CD4-positive, alpha-beta T cell (primary cell): ENCODE data around the gene CLDN3. TPM values are rescaled to one million over a fixed set of nuclear protein-coding genes. Genes with fewer than 3 reads are reported as not detected.
A peak's percentile ranks its signal among the peaks of the same experiment; 100 is the strongest.

ENCODE experiments used
- ATAC-seq: fragments of 200-7000 bp; cut with Tn5 transposase; one replicate; pipeline ENCODE4 v1.10.0; 2022; ENCODE audit warnings: mild to moderate bottlenecking; ENCODE audit not compliant: poor library complexity
- CTCF ChIA-PET: fragments of 350-600 bp; sonication (Branson Sonifier 250); formaldehyde crosslinking; loops from one replicate; lab custom pipeline; 2021; ENCODE audit warnings: antibody characterized with exemption, inconsistent platforms; lab: Charles Lee
- POLR2A ChIA-PET: fragments of 350-600 bp; sonication (Branson Sonifier 250); formaldehyde crosslinking; loops from one replicate; lab custom pipeline; 2021; ENCODE audit warnings: antibody characterized with exemption, inconsistent platforms; lab: Charles Lee
- DNase-seq, 14 experiments: peaks; one replicate each; pipeline ENCODE4 v3.0.0-alpha.2; 2013 to 2020; ENCODE audit warnings: mixed read lengths in 2 of 14
- H3K27ac ChIP-seq, 2 donors: one replicate each; pipeline versions ENCODE4 v1.5.1 to v1.7.0; 2013; ENCODE audit warnings: low read length in 2 of 2, low read depth in 1 of 2, mild to moderate bottlenecking in 1 of 2
- H3K27me3 ChIP-seq, 2 experiments: 1 replicate in 1 of 2; 2 replicates in 1 of 2; pipeline versions ENCODE4 v1.6.1 to v1.7.0; 2013; ENCODE audit warnings: low read length in 2 of 2, control low read depth in 1 of 2, mild to moderate bottlenecking in 1 of 2, moderate library complexity in 1 of 2; ENCODE audit not compliant: insufficient read depth in 2 of 2, control insufficient read depth in 1 of 2
- H3K36me3 ChIP-seq: one replicate; pipeline ENCODE4 v1.6.1; 2013; ENCODE audit warnings: low read length, control low read depth; ENCODE audit not compliant: insufficient read depth
- H3K4me1 ChIP-seq: one replicate; pipeline ENCODE4 v1.6.1; 2013; ENCODE audit warnings: low read length, control low read depth; ENCODE audit not compliant: insufficient read depth
- H3K4me3 ChIP-seq: one replicate; pipeline ENCODE4 v1.5.1; 2013; ENCODE audit warnings: mild to moderate bottlenecking, low read length, moderate library complexity
- H3K9me3 ChIP-seq, 2 experiments: 1 replicate in 1 of 2; 2 replicates in 1 of 2; pipeline versions ENCODE4 v1.6.1 to v1.7.0; 2013; ENCODE audit warnings: low read length in 2 of 2, mild to moderate bottlenecking in 2 of 2, control low read depth in 1 of 2, moderate library complexity in 1 of 2; ENCODE audit not compliant: control insufficient read depth in 1 of 2, insufficient read depth in 1 of 2
- H3K27ac Mint-ChIP-seq: one replicate; pipeline ENCODE4 v1.8.0; 2020; ENCODE audit warnings: mixed read lengths
- H3K27me3 Mint-ChIP-seq: one replicate; pipeline ENCODE4 v1.8.0; 2021; ENCODE audit warnings: mixed read lengths
- H3K36me3 Mint-ChIP-seq: one replicate; pipeline ENCODE4 v1.8.0; 2021; ENCODE audit warnings: low read depth, mixed read lengths
- H3K4me1 Mint-ChIP-seq: one replicate; pipeline ENCODE4 v1.8.0; 2021; ENCODE audit warnings: low read depth, mixed read lengths
- H3K4me3 Mint-ChIP-seq: one replicate; pipeline ENCODE4 v1.8.0; 2020; ENCODE audit warnings: mild to moderate bottlenecking, mixed read lengths
- H3K9me3 Mint-ChIP-seq: one replicate; pipeline ENCODE4 v1.8.0; 2020; ENCODE audit warnings: mixed read lengths
- intact Hi-C, 2 experiments: fragments of 100-400 bp; cut with DNase I in 1 of 2; cut with micrococcal nuclease in 1 of 2; formaldehyde crosslinking; loops; one replicate each; pipeline versions ENCODE4 v1.15.1 to v1.9.0; 2023 to 2025; cut with DNase I, micrococcal nuclease
- total RNA-seq, 174 experiments: library from RNA in 2 of 174; stranded (reverse) in 2 of 174; gene quantifications; one replicate each; pipeline ENCODE4 v1.2.3 and lab custom pipeline; 2021 to 2026
- TF ChIP-seq, protein P1 (sequence below): fragments of 200-600 bp; IDR thresholded peaks from one replicate; pipeline ENCODE4 v1.8.0; 2022; ENCODE audit warnings: antibody characterized with exemption, mild to moderate bottlenecking

The CLDN3 gene
- total RNA-seq, 2 experiments from 2014 or later = not detected

DNA sequence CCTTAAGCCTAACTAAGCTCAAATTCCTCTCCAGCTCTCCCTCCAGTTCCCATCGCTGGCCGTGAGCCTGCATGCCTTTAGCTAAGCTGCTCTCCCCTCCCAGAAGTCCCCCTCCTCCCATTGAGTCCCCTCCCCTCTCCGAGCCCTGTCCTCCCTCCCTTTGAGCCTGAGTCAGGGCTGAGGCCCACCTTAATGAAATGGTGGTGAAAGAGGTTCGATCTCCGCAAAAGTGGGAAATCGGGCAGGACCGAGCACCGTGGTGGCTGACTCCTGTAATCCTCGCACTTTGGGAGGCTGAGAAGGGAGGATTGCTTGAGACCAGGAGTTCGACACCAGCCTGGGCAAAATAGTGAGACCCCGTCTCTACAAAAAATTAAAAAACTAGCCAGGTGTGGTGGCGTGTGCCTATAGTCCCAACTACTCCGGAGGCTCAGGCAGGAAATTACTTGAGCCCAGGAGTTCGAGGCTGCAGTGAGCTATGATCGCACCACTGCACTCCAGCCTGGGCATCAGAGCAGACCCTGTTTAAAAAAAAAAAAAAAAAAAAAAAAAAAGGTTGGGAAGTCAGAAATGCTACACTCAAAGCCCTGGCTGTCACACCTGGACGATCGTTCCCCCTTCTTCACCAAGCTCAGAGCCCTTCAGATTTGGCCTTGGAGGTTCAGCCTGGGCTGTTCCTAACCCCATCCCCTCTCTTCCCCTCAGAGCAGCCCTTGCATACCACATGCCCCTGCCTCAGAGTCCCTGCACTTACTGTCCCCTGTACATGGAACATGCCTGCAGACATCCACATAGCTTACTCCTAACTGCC, 995 bp upstream of the CLDN3 start:
- ChIA-PET POLR2A (no interaction called here), CTCF (no interaction called here)
- H3K9me3 ChIP-seq = peaks cover 0 to 20% of the 10 kb centered on the region in 2 experiments
- ATAC-seq = no peak
- no peak overlapping the region for H3K27ac ChIP-seq
- H3K36me3 ChIP-seq = no peaks in the 10 kb centered on the region
- Mint-ChIP-seq H3K27ac (no peak overlapping the region), H3K36me3 (no peaks in the 10 kb centered on the region), H3K9me3 (no peaks in the 10 kb centered on the region), H3K4me1 (no peaks in the 10 kb centered on the region), H3K27me3 (peaks cover 55% of the 10 kb centered on the region), H3K4me3 (peak overlapping the region; percentile 30)
- TF ChIP-seq, protein P1, sequence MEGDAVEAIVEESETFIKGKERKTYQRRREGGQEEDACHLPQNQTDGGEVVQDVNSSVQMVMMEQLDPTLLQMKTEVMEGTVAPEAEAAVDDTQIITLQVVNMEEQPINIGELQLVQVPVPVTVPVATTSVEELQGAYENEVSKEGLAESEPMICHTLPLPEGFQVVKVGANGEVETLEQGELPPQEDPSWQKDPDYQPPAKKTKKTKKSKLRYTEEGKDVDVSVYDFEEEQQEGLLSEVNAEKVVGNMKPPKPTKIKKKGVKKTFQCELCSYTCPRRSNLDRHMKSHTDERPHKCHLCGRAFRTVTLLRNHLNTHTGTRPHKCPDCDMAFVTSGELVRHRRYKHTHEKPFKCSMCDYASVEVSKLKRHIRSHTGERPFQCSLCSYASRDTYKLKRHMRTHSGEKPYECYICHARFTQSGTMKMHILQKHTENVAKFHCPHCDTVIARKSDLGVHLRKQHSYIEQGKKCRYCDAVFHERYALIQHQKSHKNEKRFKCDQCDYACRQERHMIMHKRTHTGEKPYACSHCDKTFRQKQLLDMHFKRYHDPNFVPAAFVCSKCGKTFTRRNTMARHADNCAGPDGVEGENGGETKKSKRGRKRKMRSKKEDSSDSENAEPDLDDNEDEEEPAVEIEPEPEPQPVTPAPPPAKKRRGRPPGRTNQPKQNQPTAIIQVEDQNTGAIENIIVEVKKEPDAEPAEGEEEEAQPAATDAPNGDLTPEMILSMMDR = no peak
- H3K27me3 ChIP-seq = peaks cover 36 to 53% of the 10 kb centered on the region in 2 experiments
- no peak overlapping the region for H3K4me3 ChIP-seq
- peaks cover 8% of the 10 kb centered on the region for H3K4me1 ChIP-seq
- DNase-seq = no peak
- intact Hi-C loops = no loop called here

DNA sequence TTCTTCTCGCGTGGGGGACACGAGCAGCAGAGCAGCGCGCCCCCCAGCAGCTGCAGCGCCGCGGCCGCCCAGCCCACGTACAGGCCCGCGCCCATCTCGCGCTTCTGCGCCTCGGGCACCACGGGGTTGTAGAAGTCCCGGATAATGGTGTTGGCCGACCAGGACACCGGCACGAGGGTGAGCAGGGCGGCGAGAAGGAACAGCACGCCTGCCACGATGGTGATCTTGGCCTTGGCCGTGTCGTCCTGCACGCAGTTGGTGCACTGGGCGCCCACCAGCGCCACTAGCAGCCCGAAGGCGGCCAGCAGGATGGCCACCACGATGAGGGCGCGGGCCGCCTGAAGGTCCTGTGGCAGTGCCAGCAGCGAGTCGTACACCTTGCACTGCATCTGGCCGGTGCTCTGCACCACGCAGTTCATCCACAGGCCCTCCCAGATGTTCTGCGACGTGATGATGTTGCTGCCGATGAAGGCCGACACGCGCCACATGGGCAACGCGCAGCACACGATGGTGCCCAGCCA, 529 bp downstream of the CLDN3 start:
- no peak for DNase-seq
- Mint-ChIP-seq H3K4me1 (no peaks in the 10 kb centered on the region), H3K27me3 (peaks cover 48% of the 10 kb centered on the region), H3K36me3 (no peaks in the 10 kb centered on the region), H3K27ac (no peak overlapping the region), H3K4me3 (no peak overlapping the region), H3K9me3 (no peaks in the 10 kb centered on the region)
- H3K27ac ChIP-seq = no peak overlapping the region
- peaks cover 8% of the 10 kb centered on the region for H3K4me1 ChIP-seq
- ChIA-PET POLR2A (no interaction called here), CTCF (no interaction called here)
- peaks cover 0 to 20% of the 10 kb centered on the region in 2 experiments for H3K9me3 ChIP-seq
- intact Hi-C loops = no loop called here
- no peaks in the 10 kb centered on the region for H3K36me3 ChIP-seq
- ATAC-seq = no peak
- peaks cover 38 to 53% of the 10 kb centered on the region in 2 experiments for H3K27me3 ChIP-seq
- TF ChIP-seq, protein P1 = no peak
- no peak overlapping the region for H3K4me3 ChIP-seq

DNA sequence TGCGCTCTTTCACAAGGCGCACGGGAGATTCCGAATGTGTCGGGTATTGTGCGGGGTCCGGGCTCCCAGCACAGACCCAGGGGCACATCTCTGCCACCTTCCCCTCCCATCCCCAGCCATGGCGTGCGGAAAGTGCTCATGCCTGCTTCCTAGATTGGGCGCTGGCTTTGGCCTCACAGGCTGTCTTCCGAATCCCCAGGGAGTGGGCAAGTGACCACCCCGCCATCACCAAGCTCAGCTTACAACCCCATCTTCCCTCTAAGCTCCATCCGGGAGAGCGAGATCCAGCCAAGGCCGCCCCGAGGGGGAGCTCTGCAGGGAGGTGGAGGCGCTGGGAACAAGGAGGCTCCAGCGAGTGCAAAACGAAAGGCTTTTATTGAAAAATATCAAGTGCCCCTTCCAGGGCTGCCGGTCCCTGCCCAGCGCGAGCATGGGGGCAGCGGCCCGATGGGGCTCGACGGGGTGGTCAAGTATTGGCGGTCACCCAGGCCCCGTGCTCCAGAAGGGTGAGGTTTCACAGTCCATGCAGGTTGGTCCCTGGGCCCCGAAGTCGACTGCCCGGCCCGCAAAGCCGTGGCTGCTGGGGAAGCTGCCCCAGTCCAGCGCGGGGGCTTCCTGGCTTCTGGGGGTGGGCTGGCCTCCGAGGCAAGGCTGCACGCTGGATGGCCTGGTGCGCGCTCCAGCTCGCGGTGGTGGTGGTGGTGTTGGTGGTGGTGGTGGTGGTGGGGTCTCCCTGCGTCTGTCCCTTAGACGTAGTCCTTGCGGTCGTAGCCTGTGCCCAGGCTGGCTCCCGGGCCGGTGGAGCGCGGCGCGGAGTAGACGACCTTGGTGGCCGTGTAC, 1.2 kb downstream of the CLDN3 start:
- Histone ChIP-seq H3K4me1 (peaks cover 8% of the 10 kb centered on the region), H3K36me3 (no peaks in the 10 kb centered on the region), H3K9me3 (peaks cover 0 to 17% of the 10 kb centered on the region in 2 experiments), H3K4me3 (no peak overlapping the region), H3K27me3 (peaks cover 38 to 53% of the 10 kb centered on the region in 2 experiments), H3K27ac (no peak overlapping the region)
- TF ChIP-seq, protein P1 = no peak
- no peak overlapping the region for H3K4me3 Mint-ChIP-seq
- no peaks in the 10 kb centered on the region for H3K9me3 Mint-ChIP-seq
- DNase-seq (no peak), ATAC-seq (no peak)
- H3K27me3 Mint-ChIP-seq = peaks cover 47% of the 10 kb centered on the region
- H3K4me1 Mint-ChIP-seq = no peaks in the 10 kb centered on the region
- ChIA-PET CTCF (no interaction called here), POLR2A (no interaction called here)
- H3K36me3 Mint-ChIP-seq = no peaks in the 10 kb centered on the region
- H3K27ac Mint-ChIP-seq = no peak overlapping the region
- intact Hi-C loops = no loop called here
